DMS 273 (cell line): ENCODE data around the gene ASCC2.
A peak's percentile ranks its signal among the peaks of the same experiment; 100 is the strongest.
"Not testable (repeated sequence)": the region's sequence is repeated elsewhere in the genome, so short reads cannot be mapped to it uniquely, and the experiment has no call there.

Experiments
- DNase-seq: peaks from one replicate; lab custom pipeline; 2025; ENCODE audit not compliant: unreplicated experiment; lab: John Stamatoyannopoulos, UW

Gene ASCC2

GRCh38 chr22:29856496-29856895 is 18.4 kb upstream of the ASCC2 start:
- DNase-seq: no peak

- peak; percentile 76 for DNase-seq
These were observed 17.6 kb upstream of the ASCC2 start for GRCh38 chr22:29855611-29856181.

GRCh38 chr22:29854432-29854831 is 16.4 kb upstream of the ASCC2 start:
- no peak for DNase-seq

GRCh38 chr22:29848111-29848510 is 10.0 kb upstream of the ASCC2 start:
- no peak for DNase-seq

GRCh38 chr22:29846290-29846689 is 8.2 kb upstream of the ASCC2 start:
- DNase-seq: no peak

GRCh38 chr22:29842740-29843139 is 4.7 kb upstream of the ASCC2 start:
- DNase-seq: no peak

GRCh38 chr22:29842172-29842571 is 4.1 kb upstream of the ASCC2 start:
- no peak for DNase-seq

- DNase-seq: no peak
These were observed 2.4 kb upstream of the ASCC2 start for GRCh38 chr22:29840498-29840897.

- DNase-seq: no peak
These were observed 965 bp upstream of the ASCC2 start for GRCh38 chr22:29839039-29839438.

GRCh38 chr22:29838599-29838956 is 504 bp upstream of the ASCC2 start:
- DNase-seq: no peak

- not testable (repeated sequence) for DNase-seq
These were observed 1.2 kb downstream of the ASCC2 start for GRCh38 chr22:29836791-29837370.

- DNase-seq: no peak
These were observed 4.0 kb downstream of the ASCC2 start for GRCh38 chr22:29834046-29834445.

- no peak for DNase-seq
These were observed 4.6 kb downstream of the ASCC2 start for GRCh38 chr22:29833392-29833965.

- no peak for DNase-seq
These were observed 6.1 kb downstream of the ASCC2 start for GRCh38 chr22:29831958-29832357.

GRCh38 chr22:29831186-29831921 is 6.7 kb downstream of the ASCC2 start:
- DNase-seq: no peak

- no peak for DNase-seq
These were observed 7.5 kb downstream of the ASCC2 start for GRCh38 chr22:29830585-29830984.

GRCh38 chr22:29827726-29828125 is 10.3 kb downstream of the ASCC2 start:
- DNase-seq: not testable (repeated sequence)

- no peak for DNase-seq
These were observed 11.0 kb downstream of the ASCC2 start for GRCh38 chr22:29827091-29827490.

GRCh38 chr22:29825578-29825977 is 12.5 kb downstream of the ASCC2 start:
- DNase-seq: no peak

GRCh38 chr22:29824677-29825076 is 13.4 kb downstream of the ASCC2 start:
- no peak for DNase-seq

- peak; percentile 83 for DNase-seq
These were observed 16.6 kb downstream of the ASCC2 start for GRCh38 chr22:29821291-29822016.

GRCh38 chr22:29820961-29821290 is 17.1 kb downstream of the ASCC2 start:
- DNase-seq: no peak
